CD4-positive, alpha-beta T cell (primary cell): ENCODE data around the gene STEAP3. TPM values are rescaled to one million over a fixed set of nuclear protein-coding genes. Genes with fewer than 3 reads are reported as not detected.

Experiments
- ATAC-seq: fragments of 200-7000 bp; cut with Tn5 transposase; one replicate; pipeline ENCODE4 v1.10.0; 2022; ENCODE audit warnings: mild to moderate bottlenecking; ENCODE audit not compliant: poor library complexity
- CTCF ChIA-PET: fragments of 350-600 bp; sonication (Branson Sonifier 250); formaldehyde crosslinking; loops from one replicate; lab custom pipeline; 2021; ENCODE audit warnings: antibody characterized with exemption, inconsistent platforms; lab: Charles Lee
- POLR2A ChIA-PET: fragments of 350-600 bp; sonication (Branson Sonifier 250); formaldehyde crosslinking; loops from one replicate; lab custom pipeline; 2021; ENCODE audit warnings: antibody characterized with exemption, inconsistent platforms; lab: Charles Lee
- DNase-seq, 14 experiments: peaks; one replicate each; pipeline ENCODE4 v3.0.0-alpha.2; 2013 to 2020; ENCODE audit warnings: mixed read lengths in 2 of 14
- H3K27ac ChIP-seq, 2 donors: one replicate each; pipeline versions ENCODE4 v1.5.1 to v1.7.0; 2013; ENCODE audit warnings: low read length in 2 of 2, low read depth in 1 of 2, mild to moderate bottlenecking in 1 of 2
- H3K27me3 ChIP-seq, 2 experiments: 1 replicate in 1 of 2; 2 replicates in 1 of 2; pipeline versions ENCODE4 v1.6.1 to v1.7.0; 2013; ENCODE audit warnings: low read length in 2 of 2, control low read depth in 1 of 2, mild to moderate bottlenecking in 1 of 2, moderate library complexity in 1 of 2; ENCODE audit not compliant: insufficient read depth in 2 of 2, control insufficient read depth in 1 of 2
- H3K36me3 ChIP-seq: one replicate; pipeline ENCODE4 v1.6.1; 2013; ENCODE audit warnings: low read length, control low read depth; ENCODE audit not compliant: insufficient read depth
- H3K4me1 ChIP-seq: one replicate; pipeline ENCODE4 v1.6.1; 2013; ENCODE audit warnings: low read length, control low read depth; ENCODE audit not compliant: insufficient read depth
- H3K4me3 ChIP-seq: one replicate; pipeline ENCODE4 v1.5.1; 2013; ENCODE audit warnings: mild to moderate bottlenecking, low read length, moderate library complexity
- H3K9me3 ChIP-seq, 2 experiments: 1 replicate in 1 of 2; 2 replicates in 1 of 2; pipeline versions ENCODE4 v1.6.1 to v1.7.0; 2013; ENCODE audit warnings: low read length in 2 of 2, mild to moderate bottlenecking in 2 of 2, control low read depth in 1 of 2, moderate library complexity in 1 of 2; ENCODE audit not compliant: control insufficient read depth in 1 of 2, insufficient read depth in 1 of 2
- H3K27ac Mint-ChIP-seq: one replicate; pipeline ENCODE4 v1.8.0; 2020; ENCODE audit warnings: mixed read lengths
- H3K27me3 Mint-ChIP-seq: one replicate; pipeline ENCODE4 v1.8.0; 2021; ENCODE audit warnings: mixed read lengths
- H3K36me3 Mint-ChIP-seq: one replicate; pipeline ENCODE4 v1.8.0; 2021; ENCODE audit warnings: low read depth, mixed read lengths
- H3K4me1 Mint-ChIP-seq: one replicate; pipeline ENCODE4 v1.8.0; 2021; ENCODE audit warnings: low read depth, mixed read lengths
- H3K4me3 Mint-ChIP-seq: one replicate; pipeline ENCODE4 v1.8.0; 2020; ENCODE audit warnings: mild to moderate bottlenecking, mixed read lengths
- H3K9me3 Mint-ChIP-seq: one replicate; pipeline ENCODE4 v1.8.0; 2020; ENCODE audit warnings: mixed read lengths
- intact Hi-C, 2 experiments: fragments of 100-400 bp; cut with DNase I in 1 of 2; cut with micrococcal nuclease in 1 of 2; formaldehyde crosslinking; loops; one replicate each; pipeline versions ENCODE4 v1.15.1 to v1.9.0; 2023 to 2025; cut with DNase I, micrococcal nuclease
- total RNA-seq, 174 experiments: library from RNA in 2 of 174; stranded (reverse) in 2 of 174; gene quantifications; one replicate each; pipeline ENCODE4 v1.2.3 and lab custom pipeline; 2021 to 2026
- TF ChIP-seq, protein P1 (sequence below): fragments of 200-600 bp; IDR thresholded peaks from one replicate; pipeline ENCODE4 v1.8.0; 2022; ENCODE audit warnings: antibody characterized with exemption, mild to moderate bottlenecking

STEAP3 gene
- total RNA-seq, 2 experiments from 2014 or later, result not detected

DNA sequence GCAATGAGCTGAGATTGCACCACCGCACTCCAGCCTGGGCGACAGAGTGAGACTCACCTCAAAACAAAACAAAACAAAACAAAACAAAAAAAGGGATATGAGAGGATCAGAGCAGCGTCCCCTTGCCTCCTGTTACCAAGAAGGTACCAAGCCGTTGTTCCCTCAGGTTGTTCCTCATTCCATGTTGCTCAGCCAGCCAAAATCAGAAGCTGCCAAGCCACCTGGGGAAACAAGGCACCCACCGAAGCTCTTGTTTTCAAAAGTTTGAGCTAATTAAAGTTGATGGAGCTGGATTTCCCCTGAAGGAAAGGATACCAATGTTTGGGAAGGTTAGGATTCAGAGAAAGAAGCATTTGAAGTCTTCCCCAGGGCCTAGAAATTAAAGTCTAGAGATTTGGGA, 21.8 kb upstream of the STEAP3 start:
- intact Hi-C loops, result no loop called here
- Histone ChIP-seq H3K27ac (no peak overlapping the region), H3K9me3 (no peaks in the 10 kb centered on the region), H3K4me1 (no peaks in the 10 kb centered on the region), H3K27me3 (peaks cover 0 to 2% of the 10 kb centered on the region in 2 experiments), H3K36me3 (no peaks in the 10 kb centered on the region), H3K4me3 (no peak overlapping the region)
- Mint-ChIP-seq H3K27ac (no peak overlapping the region), H3K4me3 (no peak overlapping the region), H3K4me1 (no peaks in the 10 kb centered on the region), H3K9me3 (no peaks in the 10 kb centered on the region), H3K36me3 (no peaks in the 10 kb centered on the region), H3K27me3 (peaks cover 25% of the 10 kb centered on the region)
- no peak for DNase-seq
- POLR2A ChIA-PET, result no interaction called here
- TF ChIP-seq, protein P1, sequence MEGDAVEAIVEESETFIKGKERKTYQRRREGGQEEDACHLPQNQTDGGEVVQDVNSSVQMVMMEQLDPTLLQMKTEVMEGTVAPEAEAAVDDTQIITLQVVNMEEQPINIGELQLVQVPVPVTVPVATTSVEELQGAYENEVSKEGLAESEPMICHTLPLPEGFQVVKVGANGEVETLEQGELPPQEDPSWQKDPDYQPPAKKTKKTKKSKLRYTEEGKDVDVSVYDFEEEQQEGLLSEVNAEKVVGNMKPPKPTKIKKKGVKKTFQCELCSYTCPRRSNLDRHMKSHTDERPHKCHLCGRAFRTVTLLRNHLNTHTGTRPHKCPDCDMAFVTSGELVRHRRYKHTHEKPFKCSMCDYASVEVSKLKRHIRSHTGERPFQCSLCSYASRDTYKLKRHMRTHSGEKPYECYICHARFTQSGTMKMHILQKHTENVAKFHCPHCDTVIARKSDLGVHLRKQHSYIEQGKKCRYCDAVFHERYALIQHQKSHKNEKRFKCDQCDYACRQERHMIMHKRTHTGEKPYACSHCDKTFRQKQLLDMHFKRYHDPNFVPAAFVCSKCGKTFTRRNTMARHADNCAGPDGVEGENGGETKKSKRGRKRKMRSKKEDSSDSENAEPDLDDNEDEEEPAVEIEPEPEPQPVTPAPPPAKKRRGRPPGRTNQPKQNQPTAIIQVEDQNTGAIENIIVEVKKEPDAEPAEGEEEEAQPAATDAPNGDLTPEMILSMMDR, result no peak
- no peak for ATAC-seq
- CTCF ChIA-PET, result no interaction called here

DNA sequence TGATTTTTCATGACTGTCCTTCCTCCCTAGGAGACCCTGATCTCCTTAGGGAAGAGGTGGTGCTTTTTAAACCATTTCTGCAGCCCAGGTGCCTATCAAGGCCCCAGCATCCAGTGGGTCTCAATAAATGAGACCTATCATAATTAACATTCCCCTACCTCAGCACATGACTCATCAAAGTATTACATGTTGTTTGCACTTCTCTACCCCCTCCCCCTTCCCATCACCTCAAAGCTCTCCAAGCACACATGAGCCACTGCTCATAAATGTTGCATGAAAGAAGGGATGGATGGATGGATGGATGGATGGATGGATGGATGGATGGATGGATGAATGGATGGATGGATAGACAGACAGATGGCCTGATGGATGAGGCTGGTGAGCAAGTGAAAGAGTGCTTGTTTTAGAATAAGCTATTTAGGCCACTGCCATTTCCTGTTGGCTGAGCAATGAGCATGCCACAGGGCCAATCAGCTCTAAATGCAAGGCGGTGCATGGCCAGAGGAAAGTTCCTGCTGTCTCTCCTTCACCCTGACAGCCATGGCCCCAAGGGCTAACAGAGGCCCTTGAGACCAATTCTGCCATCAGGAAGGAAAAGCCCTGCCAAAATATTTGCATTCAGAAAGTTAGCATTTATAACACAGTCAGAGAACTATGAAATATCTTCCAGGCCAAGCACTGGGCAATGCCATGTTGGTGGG, 20.9 kb upstream of the STEAP3 start:
- ChIA-PET CTCF (no interaction called here), POLR2A (no interaction called here)
- H3K4me1 Mint-ChIP-seq, result no peaks in the 10 kb centered on the region
- H3K36me3 ChIP-seq, result no peaks in the 10 kb centered on the region
- H3K4me3 ChIP-seq, result no peak overlapping the region
- H3K27me3 ChIP-seq, result peaks cover 0 to 2% of the 10 kb centered on the region in 2 experiments
- no peak overlapping the region for H3K27ac Mint-ChIP-seq
- H3K9me3 Mint-ChIP-seq, result no peaks in the 10 kb centered on the region
- no peaks in the 10 kb centered on the region for H3K4me1 ChIP-seq
- TF ChIP-seq, protein P1, result no peak
- H3K4me3 Mint-ChIP-seq, result no peak overlapping the region
- H3K27ac ChIP-seq, result no peak overlapping the region
- H3K36me3 Mint-ChIP-seq, result no peaks in the 10 kb centered on the region
- ATAC-seq (no peak), DNase-seq (no peak)
- intact Hi-C loops, result no loop called here
- H3K27me3 Mint-ChIP-seq, result peaks cover 24% of the 10 kb centered on the region
- H3K9me3 ChIP-seq, result no peaks in the 10 kb centered on the region

DNA sequence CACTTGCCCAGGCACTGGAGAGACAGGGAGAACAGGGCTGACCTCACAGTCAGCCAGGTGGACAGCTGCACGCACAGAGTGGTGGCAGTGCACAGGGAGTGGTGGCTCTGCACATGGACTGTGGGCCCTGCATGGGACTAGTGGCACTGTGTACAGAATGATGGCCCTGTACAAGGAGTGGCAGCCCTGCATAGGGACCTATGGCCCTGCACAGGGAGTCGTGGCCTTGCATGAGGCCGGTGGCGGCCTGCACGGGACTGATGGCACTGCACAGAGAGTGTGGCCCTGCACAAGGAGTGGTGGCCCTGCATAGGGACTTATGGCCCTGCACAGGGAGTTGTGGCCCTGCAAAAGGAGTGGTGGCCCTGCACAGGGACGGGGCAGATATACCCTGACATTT, 19.1 kb upstream of the STEAP3 start:
- DNase-seq (no peak), ATAC-seq (no peak)
- H3K9me3 ChIP-seq, result no peaks in the 10 kb centered on the region
- POLR2A ChIA-PET, result no interaction called here
- peaks cover 0 to 2% of the 10 kb centered on the region in 2 experiments for H3K27me3 ChIP-seq
- H3K4me1 ChIP-seq, result no peaks in the 10 kb centered on the region
- Mint-ChIP-seq H3K36me3 (no peaks in the 10 kb centered on the region), H3K4me3 (no peak overlapping the region), H3K4me1 (no peaks in the 10 kb centered on the region), H3K27ac (no peak overlapping the region), H3K27me3 (peaks cover 11% of the 10 kb centered on the region), H3K9me3 (no peaks in the 10 kb centered on the region)
- TF ChIP-seq, protein P1, result no peak
- no peak overlapping the region for H3K27ac ChIP-seq
- intact Hi-C loops, result no loop called here
- H3K4me3 ChIP-seq, result no peak overlapping the region
- CTCF ChIA-PET, result no interaction called here
- H3K36me3 ChIP-seq, result no peaks in the 10 kb centered on the region
